WERI-Rb-1 (cell line): ENCODE results near the gene AQP4.

Source experiments
- DNase-seq: peaks from one replicate; pipeline ENCODE4 v3.0.0-alpha.2; 2020
- H3K27ac ChIP-seq: fragments of 250-450 bp; sonication (Bioruptor Pico); 2 replicates; pipeline ENCODE4 v1.5.1; 2020; ENCODE audit warnings: mild to moderate bottlenecking, moderate library complexity
- H3K27me3 ChIP-seq: fragments of 250-450 bp; sonication (Bioruptor Pico); 2 replicates; pipeline ENCODE4 v1.5.1; 2021; ENCODE audit warnings: mild to moderate bottlenecking, low read depth, moderate library complexity; ENCODE audit not compliant: insufficient read depth, severe bottlenecking
- H3K36me3 ChIP-seq: fragments of 250-450 bp; sonication (Bioruptor Pico); 2 replicates; pipeline ENCODE4 v1.5.1; 2020; ENCODE audit warnings: mild to moderate bottlenecking, moderate library complexity
- H3K4me3 ChIP-seq: 2 replicates; pipeline ENCODE4 v1.5.1; 2011; ENCODE audit warnings: low read depth, mild to moderate bottlenecking, control low read depth, low read length
- H3K9me3 ChIP-seq: fragments of 250-450 bp; sonication (Bioruptor Pico); 2 replicates; pipeline ENCODE4 v1.5.1; 2021; ENCODE audit warnings: mild to moderate bottlenecking, moderate library complexity; ENCODE audit not compliant: severe bottlenecking
- TF ChIP-seq, protein P1 (sequence below): IDR thresholded peaks from 2 replicates; pipeline ENCODE4 v1.5.1; 2011; ENCODE audit warnings: low read depth, mild to moderate bottlenecking, control low read depth, inconsistent platforms, low read length

Gene AQP4

GRCh38 chr18:26819046-26819445 lies 46.5 kb downstream of the AQP4 start:
- Histone ChIP-seq H3K9me3 (no peaks in the 10 kb centered on the region), H3K4me3 (no peak overlapping the region), H3K36me3 (no peaks in the 10 kb centered on the region), H3K27ac (no peak overlapping the region), H3K27me3 (no peaks in the 10 kb centered on the region)
- TF ChIP-seq, protein P1, sequence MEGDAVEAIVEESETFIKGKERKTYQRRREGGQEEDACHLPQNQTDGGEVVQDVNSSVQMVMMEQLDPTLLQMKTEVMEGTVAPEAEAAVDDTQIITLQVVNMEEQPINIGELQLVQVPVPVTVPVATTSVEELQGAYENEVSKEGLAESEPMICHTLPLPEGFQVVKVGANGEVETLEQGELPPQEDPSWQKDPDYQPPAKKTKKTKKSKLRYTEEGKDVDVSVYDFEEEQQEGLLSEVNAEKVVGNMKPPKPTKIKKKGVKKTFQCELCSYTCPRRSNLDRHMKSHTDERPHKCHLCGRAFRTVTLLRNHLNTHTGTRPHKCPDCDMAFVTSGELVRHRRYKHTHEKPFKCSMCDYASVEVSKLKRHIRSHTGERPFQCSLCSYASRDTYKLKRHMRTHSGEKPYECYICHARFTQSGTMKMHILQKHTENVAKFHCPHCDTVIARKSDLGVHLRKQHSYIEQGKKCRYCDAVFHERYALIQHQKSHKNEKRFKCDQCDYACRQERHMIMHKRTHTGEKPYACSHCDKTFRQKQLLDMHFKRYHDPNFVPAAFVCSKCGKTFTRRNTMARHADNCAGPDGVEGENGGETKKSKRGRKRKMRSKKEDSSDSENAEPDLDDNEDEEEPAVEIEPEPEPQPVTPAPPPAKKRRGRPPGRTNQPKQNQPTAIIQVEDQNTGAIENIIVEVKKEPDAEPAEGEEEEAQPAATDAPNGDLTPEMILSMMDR, result no peak
- DNase-seq, result no peak

DNA sequence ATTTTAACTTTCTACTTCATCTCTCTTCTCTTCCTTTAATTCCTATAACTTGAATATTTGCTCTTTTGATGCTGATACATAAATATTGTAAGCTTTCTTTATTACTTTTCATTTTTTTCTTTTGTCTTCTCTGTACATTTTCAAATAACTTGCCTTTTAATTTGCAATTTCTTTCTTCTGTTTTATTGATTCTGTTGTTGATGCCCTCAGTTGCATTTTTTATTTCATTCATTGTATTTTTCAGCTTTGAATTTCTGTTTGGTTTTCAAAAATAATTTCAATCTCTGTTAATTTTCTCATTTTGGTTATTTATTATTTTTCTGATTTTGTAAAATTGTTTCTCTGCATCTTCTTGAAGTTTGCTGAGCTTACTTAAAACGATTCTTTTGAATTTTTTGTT lies 47.0 kb downstream of the AQP4 start:
- Histone ChIP-seq H3K9me3 (no peaks in the 10 kb centered on the region), H3K27ac (no peak overlapping the region), H3K4me3 (no peak overlapping the region), H3K27me3 (no peaks in the 10 kb centered on the region), H3K36me3 (no peaks in the 10 kb centered on the region)
- DNase-seq, result no peak
- TF ChIP-seq, protein P1, result no peak

DNA sequence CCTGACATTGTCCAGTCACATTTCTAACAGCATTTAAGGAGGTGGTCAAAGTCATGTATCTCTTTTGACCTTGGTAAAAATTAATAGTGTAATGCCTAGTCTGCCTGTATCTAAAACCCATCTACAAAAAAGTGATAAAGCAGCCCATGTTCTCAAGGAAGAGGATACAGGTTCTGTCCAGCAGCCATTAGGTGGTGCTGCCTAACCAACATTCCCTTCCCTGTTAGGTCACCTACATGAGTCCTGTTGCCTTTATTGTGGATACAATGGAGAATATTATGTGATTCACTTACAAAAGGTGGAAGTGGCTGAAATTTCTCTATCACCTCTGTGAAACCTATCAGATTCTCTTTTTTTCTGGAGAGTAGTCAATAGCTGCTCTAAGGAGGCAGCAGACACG lies 52.5 kb downstream of the AQP4 start:
- Histone ChIP-seq H3K9me3 (no peaks in the 10 kb centered on the region), H3K36me3 (no peaks in the 10 kb centered on the region), H3K4me3 (no peak overlapping the region), H3K27me3 (no peaks in the 10 kb centered on the region), H3K27ac (no peak overlapping the region)
- DNase-seq, result peak; percentile 67
- TF ChIP-seq, protein P1, result peak; percentile 81

DNA sequence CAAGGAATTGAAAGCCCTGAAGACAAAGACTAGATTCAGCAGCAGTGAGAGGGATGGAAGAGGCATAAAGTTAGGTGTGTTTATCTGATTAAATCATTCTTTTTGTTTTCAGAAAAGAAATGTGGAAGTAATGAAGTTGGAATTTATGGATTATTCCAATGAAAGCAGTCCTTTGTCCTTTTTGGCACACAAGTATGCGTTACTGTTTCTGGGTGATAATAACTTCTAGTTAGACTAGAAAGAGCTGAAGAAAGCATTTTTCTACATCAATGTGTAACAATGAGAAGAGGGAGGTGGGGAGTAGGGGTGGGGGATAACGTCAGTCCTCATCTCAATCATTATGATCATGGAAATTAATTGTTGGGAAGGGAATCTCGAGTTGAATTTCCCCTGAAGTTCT lies 53.0 kb downstream of the AQP4 start:
- H3K36me3 ChIP-seq, result no peaks in the 10 kb centered on the region
- no peaks in the 10 kb centered on the region for H3K9me3 ChIP-seq
- H3K27ac ChIP-seq, result no peak overlapping the region
- DNase-seq, result no peak
- TF ChIP-seq, protein P1, result no peak
- no peak overlapping the region for H3K4me3 ChIP-seq
- no peaks in the 10 kb centered on the region for H3K27me3 ChIP-seq

DNA sequence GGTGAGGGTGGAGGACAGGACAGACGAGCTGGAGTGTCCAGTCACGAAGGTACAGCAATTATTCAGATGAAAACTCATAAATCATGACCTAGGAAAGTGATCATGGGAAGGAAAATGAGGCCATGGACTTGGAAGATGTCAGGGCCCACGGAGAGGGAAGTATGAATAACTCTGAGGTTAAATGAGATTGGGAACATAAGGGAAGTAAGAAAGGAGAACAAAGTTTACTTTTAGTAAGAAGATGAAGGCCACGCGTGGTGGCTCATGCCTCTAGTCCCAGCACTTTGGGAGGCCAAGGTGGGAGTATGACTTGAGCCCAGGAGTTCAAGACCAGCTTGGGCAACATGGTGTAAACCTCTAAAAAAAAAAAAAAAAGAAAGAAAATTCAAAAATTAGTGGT lies 56.2 kb downstream of the AQP4 start:
- H3K9me3 ChIP-seq, result no peaks in the 10 kb centered on the region
- no peak for DNase-seq
- no peak overlapping the region for H3K27ac ChIP-seq
- no peaks in the 10 kb centered on the region for H3K36me3 ChIP-seq
- no peaks in the 10 kb centered on the region for H3K27me3 ChIP-seq
- TF ChIP-seq, protein P1, result no peak
- H3K4me3 ChIP-seq, result no peak overlapping the region

DNA sequence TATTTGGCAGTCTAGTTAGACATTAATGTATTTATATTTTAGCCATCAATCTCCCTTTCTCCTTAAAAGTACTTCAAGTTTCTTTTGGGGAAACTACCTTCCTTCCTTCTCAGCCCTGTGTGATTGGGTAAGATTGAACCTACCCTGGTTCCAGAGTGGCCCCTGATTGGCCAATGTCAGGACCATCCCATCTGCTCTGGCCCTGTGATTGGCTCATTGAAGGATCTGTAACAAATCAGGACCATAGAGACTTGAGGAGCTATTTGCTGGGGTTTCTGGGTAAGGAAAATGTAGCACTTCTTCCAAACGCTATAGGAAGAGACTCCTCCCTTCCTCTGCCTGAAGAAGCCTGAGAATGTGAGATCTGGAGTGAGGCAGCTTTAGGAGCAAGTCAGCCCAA lies 59.3 kb downstream of the AQP4 start:
- no peaks in the 10 kb centered on the region for H3K9me3 ChIP-seq
- H3K36me3 ChIP-seq, result no peaks in the 10 kb centered on the region
- no peak overlapping the region for H3K27ac ChIP-seq
- no peaks in the 10 kb centered on the region for H3K27me3 ChIP-seq
- TF ChIP-seq, protein P1, result no peak
- DNase-seq, result no peak
- no peak overlapping the region for H3K4me3 ChIP-seq
